Measurements from ENCODE around the gene PDE1C.

Gene PDE1C

GRCh38 chr7:31758755-31759154 is 311.5 kb downstream of the PDE1C start:
- DNase-seq, result no peak

DNA sequence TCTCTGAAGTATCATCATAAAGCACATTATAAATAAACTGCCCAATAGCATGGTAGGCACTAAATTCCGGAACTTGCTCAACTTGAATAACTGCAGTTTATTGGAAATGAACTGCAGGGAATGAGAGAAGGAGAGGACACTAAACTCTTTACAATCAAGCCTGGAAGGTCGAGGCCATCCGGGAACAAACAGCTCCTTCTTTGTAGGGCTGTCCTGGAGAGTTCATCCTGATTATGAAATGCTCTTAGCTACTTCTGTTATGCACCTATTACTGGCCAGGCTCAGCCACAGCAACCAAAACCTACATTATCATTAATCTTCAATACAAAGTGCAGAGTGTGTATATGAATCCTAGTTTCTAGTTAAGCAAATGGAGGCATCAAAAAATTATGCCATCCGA is 318.5 kb downstream of the PDE1C start:
- no peak for DNase-seq

- no peak for DNase-seq
Measured at GRCh38 chr7:31748084-31748483, 322.1 kb downstream of the PDE1C start.

DNA sequence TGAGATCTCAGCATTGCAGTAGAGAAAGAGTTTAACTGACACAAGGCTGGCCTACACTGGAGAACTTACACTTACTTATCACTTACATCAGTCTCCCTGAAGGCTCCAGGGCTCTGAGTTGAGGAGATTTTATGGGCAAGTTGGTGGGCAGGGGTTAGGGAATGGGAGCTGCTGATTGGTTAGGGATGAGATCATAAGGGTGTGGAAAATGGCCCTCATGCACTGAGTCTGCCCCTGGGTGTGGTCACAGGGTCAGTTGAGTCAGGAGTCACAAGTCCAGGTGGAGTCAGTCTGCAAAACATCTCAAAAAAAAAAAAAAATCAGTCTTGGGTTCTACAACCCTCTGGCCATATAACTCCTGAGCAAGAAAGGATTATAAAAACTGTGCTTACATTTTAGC is 322.7 kb downstream of the PDE1C start:
- DNase-seq, result no peak

- DNase-seq, result peak; percentile 68
Measured at GRCh38 chr7:31744294-31744874, 325.8 kb downstream of the PDE1C start.

DNA sequence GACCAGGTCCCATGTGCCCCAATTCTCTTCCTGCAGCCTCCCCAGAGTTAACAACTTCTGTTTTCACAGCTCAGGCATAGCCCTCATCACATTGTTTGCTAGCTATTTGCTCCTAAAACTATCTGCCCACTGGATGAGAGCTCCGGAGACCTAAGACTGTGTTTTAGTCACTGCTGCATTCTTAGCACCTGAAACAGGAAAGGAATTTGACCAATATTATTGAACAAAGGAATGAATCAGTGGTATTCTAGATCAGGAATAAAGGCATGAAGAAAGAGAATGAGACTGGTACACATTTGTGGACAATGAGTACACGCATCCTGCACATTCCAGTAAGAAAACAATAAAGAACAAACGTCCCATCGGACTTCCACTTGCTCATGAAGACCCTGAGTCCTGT is 328.4 kb downstream of the PDE1C start:
- no peak for DNase-seq

- DNase-seq, result peak; percentile 59
Measured at GRCh38 chr7:31735991-31736982, 333.9 kb downstream of the PDE1C start.

- DNase-seq, result peak; percentile 48
Measured at GRCh38 chr7:31734456-31734855, 335.8 kb downstream of the PDE1C start.

DNA sequence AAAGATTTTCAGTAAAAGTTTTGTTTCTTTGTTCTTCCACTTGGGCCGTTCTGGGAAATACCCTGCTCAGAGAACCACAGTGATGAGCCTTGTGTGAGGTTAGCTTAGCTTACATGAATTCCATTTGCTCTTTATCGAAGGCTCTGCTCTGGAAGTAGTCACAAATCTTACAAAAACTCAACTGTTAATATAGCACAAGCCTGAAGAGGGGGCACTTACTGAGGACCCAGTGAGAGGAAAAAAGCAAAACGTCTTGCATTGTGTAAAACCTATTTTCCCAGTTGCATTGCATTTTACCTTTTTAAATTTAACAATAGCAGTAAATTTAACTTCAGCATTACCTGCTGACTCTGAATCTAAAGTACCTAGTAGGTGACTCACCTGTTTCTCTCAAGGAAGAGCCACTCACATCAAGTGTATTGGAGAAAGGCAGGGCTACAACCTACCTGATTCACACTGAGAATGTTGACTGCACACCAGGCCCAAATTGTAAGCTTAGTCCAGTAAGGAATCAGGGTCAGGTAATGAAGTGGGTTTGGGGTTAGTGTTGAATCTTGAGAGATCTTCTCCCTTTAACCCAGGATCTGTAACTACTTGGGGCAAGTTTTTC is 340.9 kb downstream of the PDE1C start:
- no peak for DNase-seq

- no peak for DNase-seq
Measured at GRCh38 chr7:31724696-31725095, 345.5 kb downstream of the PDE1C start.

DNA sequence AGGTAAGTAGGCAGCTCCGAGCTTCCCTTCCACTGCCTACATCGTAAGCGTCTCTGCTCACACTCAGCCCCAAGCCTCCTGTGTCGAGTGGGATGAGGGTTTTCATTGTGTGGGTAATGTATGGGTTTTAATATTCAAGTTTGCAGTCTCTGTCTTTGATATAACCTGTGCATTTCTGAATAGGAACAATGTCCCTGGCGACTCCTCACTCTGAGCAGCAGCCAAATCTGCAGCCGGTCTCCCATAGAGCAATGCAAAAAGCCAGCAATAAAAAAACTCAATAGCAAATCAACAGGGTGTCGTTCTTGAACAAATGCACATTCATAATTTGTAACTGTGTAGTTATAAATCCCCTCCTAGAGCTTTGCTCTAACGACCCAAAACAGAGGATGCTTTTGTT is 349.8 kb downstream of the PDE1C start:
- DNase-seq, result no peak

GRCh38 chr7:31716355-31716754 is 353.9 kb downstream of the PDE1C start:
- DNase-seq, result no peak

- DNase-seq, result no peak
Measured at GRCh38 chr7:31710171-31710570, 360.0 kb downstream of the PDE1C start.

- DNase-seq, result no peak
Measured at GRCh38 chr7:31707089-31707488, 363.1 kb downstream of the PDE1C start.

- no peak for DNase-seq
Measured at GRCh38 chr7:31705377-31705776, 364.8 kb downstream of the PDE1C start.

GRCh38 chr7:31702354-31702753 is 367.9 kb downstream of the PDE1C start:
- DNase-seq, result no peak

Data from fibroblast of skin of right biceps (primary cell).